CD4-positive, alpha-beta T cell treated with Interleukin-4 for 4 hours (primary cell): ENCODE data around the gene NOLC1.

Experiments
- DNase-seq: peaks from one replicate; pipeline ENCODE4 v3.0.0-alpha.2; 2020

The NOLC1 gene

DNA sequence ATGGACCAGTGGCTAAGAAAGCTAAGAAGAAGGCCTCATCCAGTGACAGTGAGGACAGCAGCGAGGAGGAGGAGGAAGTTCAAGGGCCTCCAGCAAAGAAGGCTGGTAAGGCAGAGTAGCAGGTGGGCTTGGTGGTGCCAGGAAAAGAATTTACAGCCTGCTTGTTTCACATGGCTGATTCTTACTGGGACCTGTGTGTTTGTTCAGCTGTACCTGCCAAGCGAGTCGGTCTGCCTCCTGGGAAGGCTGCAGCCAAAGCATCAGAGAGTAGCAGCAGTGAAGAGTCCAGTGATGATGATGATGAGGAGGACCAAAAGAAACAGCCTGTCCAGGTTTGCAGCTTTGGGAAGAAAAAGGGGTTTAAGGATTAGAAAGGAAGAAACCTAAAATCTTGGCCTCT is 5.0 kb downstream of the NOLC1 start:
- DNase-seq: no peak

DNA sequence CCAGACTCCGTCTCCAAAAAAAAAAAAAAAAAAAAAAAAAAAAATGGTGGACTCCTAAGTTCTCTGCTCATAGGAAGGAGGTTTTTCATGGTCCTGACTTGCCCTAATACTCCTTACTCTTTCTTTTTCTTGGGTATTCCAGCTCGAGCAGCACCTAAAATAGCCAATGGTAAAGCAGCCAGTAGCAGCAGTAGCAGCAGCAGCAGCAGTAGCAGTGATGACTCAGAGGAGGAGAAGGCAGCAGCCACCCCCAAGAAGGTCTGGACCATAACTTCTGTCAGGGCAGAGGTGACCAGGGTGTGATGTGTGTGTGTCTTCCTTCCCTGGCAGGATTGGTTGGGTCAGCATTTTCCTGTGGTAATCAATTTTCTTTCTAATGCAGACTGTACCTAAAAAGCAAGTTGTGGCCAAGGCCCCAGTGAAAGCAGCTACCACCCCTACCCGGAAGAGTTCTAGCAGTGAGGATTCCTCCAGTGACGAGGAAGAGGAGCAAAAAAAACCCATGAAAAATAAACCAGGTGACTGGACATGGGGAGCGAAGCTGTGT is 6.9 kb downstream of the NOLC1 start:
- no peak for DNase-seq

DNA sequence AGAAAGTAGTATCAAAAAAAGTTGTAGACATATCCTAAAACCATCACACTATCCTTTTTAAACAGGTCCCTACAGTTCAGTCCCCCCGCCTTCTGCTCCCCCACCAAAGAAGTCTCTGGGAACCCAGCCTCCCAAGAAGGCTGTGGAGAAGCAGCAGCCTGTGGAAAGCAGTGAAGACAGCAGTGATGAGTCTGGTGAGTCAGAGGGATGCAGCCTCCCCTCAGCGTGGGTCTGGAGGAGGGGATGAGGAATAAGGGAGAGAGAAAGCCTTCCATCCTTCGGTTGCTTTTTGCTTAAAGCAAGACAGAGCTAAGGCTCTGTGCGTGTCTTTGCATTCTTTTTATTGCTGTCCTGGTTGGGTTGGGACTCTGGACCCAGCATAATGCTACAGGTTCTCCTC is 7.6 kb downstream of the NOLC1 start:
- no peak for DNase-seq

DNA sequence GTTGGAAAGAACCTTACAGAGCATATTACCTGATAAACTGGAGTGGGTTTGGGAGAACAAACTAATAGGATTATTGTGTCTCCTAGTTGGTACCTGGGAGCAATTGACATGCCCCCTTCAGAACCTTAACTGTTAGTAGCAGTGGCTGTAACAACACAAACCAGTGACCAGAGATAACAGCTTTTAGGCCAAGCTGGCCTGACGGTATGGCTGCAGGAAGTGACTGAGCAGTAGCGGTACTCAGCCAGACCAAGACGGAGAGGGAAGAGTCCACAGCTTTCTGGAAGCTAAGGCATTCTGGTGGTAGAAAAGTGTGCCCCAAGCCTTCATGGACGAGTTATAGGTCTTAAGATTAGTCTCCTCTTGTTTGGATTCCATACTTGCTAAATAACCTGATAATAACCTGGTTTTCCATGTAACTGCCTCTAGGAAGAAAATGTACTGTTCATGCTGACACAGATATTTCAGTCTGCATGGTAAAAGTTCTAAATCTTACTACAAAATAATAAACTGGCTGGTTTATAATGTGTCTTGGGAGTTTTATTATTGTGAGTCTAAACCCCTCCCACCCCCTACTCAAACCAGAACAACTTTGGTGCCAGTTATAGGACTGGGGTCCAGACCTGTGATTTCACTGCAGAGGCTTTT is 11.3 kb downstream of the NOLC1 start:
- no peak for DNase-seq

DNA sequence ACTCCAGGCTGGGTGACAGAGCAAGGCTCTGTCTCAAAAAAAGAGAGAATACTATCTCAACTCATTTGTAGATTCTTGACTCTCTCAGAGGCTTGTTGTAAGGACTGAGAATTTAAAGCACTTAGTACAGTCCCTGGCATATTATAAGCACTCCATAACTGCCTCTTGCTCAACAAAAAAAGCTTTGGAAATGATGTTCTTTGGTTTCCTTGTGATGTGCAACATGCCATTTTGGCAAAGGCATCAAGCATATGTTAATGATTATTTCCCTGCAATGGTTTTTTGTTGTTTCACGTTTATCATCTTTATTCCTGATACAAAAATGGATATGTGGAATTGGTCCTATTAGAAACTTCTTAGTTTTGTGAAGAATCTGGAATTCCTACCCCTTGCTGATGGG is 15.7 kb downstream of the NOLC1 start:
- no peak for DNase-seq

DNA sequence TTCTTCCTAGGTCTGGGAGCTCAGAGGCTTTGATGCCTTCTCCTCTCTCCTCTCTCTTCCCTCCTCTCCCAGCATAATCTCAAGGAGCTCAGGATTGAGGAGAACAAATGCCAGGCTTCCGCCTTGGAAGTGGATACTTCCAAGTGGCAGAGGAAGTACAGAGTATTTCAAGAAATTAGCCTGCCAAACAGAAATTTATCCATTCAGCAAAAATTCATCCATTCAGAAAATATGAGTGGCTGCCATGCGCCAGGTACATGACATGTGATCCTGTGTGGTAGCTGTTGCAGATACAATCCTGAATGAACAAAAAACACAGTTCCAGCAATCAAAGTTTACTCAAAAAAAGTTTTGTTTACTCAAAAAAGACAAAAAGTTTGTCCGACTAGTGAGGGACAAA is 18.4 kb downstream of the NOLC1 start:
- no peak for DNase-seq

DNA sequence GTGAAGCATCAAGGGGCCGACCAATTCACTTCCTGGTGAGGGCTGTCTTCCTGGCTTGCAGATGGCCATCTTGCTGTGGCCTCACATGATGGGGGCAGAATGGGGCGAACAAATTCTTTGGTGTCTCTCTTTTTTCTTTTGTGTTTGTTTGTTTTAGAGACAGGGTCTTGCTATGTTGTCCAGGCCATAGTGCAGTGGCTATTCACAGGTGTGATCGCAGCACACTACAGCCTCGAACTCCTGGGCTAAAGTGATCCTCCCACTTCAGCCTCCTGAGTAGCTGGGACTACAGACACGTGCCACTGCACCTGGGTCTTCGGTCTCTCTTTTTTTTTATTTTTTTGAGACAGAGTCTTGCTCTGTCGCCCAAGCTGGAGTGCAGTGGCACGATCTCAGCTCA is 20.1 kb downstream of the NOLC1 start:
- DNase-seq: no peak

DNA sequence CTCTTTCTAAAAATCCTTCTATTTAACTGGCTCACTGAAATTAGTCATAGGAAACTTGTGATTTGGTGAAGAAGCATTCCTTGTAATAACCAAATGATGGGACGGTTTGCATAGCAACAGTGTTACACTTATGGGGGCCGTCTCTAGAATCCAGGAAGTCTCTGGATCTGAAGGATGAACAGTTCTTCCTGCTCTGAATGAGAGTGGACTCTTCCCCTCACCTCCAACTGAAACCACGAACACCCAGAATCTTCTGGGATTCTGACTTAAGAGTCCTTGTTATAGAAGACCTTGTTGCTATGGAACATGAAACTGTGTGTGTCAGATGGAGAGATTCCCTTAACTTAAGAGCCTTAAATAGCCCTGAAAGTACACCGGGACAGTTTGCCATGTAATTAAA is 23.2 kb downstream of the NOLC1 start:
- DNase-seq: no peak

GRCh38 chr10:102184606-102185005 is 32.4 kb downstream of the NOLC1 start:
- DNase-seq: no peak

DNA sequence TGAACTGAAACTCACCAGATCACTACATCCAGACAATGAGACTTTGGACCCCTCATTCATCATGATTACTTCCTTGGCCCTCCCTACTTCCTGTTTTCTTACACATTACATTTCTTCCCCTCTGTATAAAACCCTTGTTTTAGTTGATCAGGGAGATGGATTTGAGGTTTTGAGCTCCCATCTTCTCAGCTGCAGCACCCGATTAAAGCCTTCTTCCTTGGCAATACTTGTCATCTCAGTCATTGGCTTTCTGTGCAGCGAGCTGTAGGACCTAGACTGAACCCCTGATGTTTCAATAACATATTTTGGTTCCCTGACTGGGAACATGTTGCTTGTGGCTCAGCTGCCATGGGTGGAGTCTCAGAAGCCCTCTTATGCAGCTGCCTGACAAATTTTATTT is 33.1 kb downstream of the NOLC1 start:
- DNase-seq: no peak

DNA sequence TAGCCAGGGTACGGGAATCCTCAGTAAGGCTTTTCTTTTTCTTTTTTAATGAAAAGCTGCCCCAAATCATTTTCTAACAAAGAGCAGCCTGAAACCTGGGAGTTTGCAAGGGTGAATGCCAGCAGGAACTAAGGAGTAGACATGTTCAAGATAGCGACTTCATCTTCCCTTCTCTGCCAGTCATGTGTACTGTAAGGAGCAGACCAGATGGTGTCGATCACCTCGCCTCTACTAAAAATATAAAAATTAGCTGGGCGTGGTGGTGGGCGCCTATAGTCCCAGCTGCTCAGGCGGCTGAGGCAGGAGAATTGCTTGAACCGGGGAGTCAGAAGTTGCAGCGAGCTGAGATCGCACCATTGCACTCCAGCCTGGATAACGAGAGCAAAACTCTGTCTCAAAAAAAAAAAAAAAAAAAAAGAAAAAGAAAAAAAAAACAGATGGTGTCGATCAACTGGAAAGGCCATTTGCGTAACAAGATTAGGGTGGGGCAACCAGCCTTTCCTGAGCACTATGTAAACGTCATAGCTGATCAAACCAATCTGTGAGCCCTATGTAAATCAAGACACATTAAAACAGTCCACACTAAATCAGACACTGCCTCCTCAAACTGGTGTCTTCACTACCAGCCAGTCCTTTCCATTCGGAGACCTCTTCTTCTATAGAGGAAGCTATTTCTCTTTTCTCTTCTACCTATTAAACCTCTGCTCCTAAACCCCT is 33.8 kb downstream of the NOLC1 start:
- no peak for DNase-seq

DNA sequence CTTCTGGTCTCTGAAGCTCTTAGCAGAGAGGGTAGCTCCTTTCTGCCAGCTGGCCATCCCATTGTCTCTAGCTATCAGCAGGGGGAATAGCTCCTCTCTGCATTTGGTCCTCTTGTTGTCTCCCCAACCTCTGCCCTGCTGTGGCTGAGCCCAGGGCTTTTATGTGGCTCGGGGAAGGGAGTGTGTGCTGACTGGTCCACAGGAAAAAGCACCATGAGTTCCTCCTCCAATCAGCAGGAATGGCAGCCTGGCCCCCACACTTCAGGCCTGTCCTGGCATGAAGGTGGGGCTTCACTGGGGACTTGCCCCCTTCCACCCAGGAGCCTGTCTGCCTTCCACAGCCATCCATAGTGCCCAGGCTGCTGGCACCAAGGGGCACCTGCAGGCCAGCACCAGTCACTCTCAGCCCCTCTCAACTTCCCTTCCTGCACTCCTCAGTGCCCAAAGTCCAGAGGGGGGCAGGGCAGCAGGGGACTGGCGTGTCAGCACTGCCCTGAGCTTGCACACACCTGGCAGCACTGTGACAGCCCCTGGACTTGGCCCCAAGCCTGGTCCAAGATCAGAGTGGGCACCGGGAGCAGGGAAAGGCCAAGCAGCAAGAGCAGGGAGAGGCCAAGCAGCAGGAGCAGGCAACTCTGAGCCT is 36.2 kb downstream of the NOLC1 start:
- DNase-seq: no peak

GRCh38 chr10:102188941-102189898 is 37.0 kb downstream of the NOLC1 start:
- DNase-seq: peak; percentile 15

- DNase-seq: no peak
These were observed 39.8 kb downstream of the NOLC1 start for GRCh38 chr10:102191956-102192355.

GRCh38 chr10:102195296-102195870 is 43.2 kb downstream of the NOLC1 start:
- DNase-seq: no peak

DNA sequence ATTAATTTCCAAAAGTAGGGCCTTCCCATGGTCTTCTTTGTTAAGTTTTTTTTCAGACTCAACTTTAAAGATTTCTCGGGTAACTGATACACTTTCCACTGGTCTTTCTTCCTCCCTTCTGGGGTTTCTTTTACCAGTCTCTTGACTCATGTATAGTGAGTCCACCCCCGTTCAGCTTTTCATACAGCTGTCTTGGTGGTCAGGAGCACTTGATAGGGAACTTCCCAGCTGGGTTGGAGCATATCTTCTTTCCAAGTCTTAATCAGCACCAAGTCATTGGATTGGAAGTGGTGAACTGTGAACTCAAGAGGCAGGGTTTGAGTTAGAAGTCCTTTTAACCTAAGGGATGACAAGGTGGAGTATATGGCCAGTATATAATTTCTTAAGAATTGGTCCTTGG is 44.7 kb downstream of the NOLC1 start:
- DNase-seq: no peak

GRCh38 chr10:102198027-102198426 is 45.8 kb downstream of the NOLC1 start:
- no peak for DNase-seq

GRCh38 chr10:102200751-102201640 is 48.8 kb downstream of the NOLC1 start:
- DNase-seq: no peak

- DNase-seq: no peak
These were observed 50.2 kb downstream of the NOLC1 start for GRCh38 chr10:102202386-102202785.

- no peak for DNase-seq
These were observed 56.3 kb downstream of the NOLC1 start for GRCh38 chr10:102208311-102209035.
